22Rv1 (cell line): Measurements from ENCODE around the gene SOWAHD.

Experiments
- CTCF ChIP-seq: fragments of 450-650 bp; IDR thresholded peaks from 2 replicates; pipeline ENCODE4 v1.5.1; 2017; ENCODE audit warnings: mild to moderate bottlenecking
- ZFX ChIP-seq: fragments of 450-650 bp; IDR thresholded peaks from 2 replicates; pipeline ENCODE4 v1.6.1; 2017; ENCODE audit warnings: antibody characterized with exemption, borderline replicate concordance

- TF ChIP-seq CTCF, result no peak
- TF ChIP-seq ZFX, result no peak
These were observed 36.9 kb upstream of the SOWAHD start for GRCh38 chrX:119721487-119721886.
